Memory B cell (primary cell): Measurements from ENCODE around the gene PTCD3.
A peak's percentile ranks its signal among the peaks of the same experiment; 100 is the strongest.

Experiments
- ATAC-seq: fragments of 150-1000 bp; cut with Tn5 transposase; 2 replicates; pipeline ENCODE4 v1.10.0; 2021; ENCODE audit warnings: low read depth, mild to moderate bottlenecking, moderate library complexity
- DNase-seq, 2 donors: peaks; one replicate each; pipeline ENCODE4 v3.0.0; 2022; ENCODE audit warnings: low spot score in 2 of 2
- H3K27ac Mint-ChIP-seq: one replicate; pipeline ENCODE4 v1.8.0; 2022; ENCODE audit warnings: mild to moderate bottlenecking, moderate library complexity, mixed read lengths
- H3K27me3 Mint-ChIP-seq: one replicate; pipeline ENCODE4 v1.8.0; 2022; ENCODE audit warnings: mixed read lengths
- H3K36me3 Mint-ChIP-seq: one replicate; pipeline ENCODE4 v1.8.0; 2022; ENCODE audit warnings: mild to moderate bottlenecking, mixed read lengths
- H3K4me1 Mint-ChIP-seq: one replicate; pipeline ENCODE4 v1.8.0; 2022; ENCODE audit warnings: mixed read lengths
- H3K4me3 Mint-ChIP-seq: one replicate; pipeline ENCODE4 v1.8.0; 2022; ENCODE audit warnings: mild to moderate bottlenecking, moderate library complexity, mixed read lengths
- H3K9me3 Mint-ChIP-seq: one replicate; pipeline ENCODE4 v1.8.0; 2022; ENCODE audit warnings: mixed read lengths

The PTCD3 gene

DNA sequence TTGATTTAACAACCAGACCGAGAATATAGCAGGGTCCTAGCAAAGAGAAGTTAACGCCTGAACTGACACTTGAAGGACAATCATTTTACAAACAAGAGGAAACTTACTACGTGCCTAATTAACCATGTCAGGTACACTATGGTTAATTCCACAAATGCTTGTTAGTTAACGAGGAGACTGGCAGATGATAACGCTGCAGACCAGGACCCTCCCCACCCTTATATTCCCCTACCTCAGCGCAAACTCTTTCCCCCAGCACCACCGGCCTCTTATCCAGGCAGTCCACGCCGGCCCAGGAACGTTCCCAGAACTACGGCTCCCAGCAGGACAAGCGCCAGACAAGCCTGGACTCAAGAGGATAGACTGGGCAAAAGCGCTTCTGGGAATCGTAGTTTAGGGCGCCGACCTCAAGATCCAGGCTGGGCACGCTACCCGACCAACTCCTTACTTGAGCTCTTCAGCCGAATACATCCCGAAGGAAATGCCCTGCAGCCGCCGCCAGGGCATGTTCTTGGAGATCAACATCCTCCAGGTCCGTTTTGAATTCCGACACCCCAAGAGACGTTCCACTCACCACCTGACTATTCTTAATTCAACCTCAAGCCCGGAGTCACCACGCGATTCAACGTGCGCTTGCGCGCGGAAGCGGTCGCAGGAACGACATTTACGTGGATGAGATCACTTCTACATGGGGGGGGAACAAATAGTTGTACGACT is 625 bp upstream of the PTCD3 start, which contains the start of gene POLR1A:
Gene POLR1A (minus strand): TSS at position 635 of the 717 bp plus-strand sequence. CDS start 110 bp downstream, at position 525.
- H3K27me3 Mint-ChIP-seq: no peaks in the 10 kb centered on the region
- ATAC-seq: peak; percentile 73
- DNase-seq: peak; percentile 70 to 75
- H3K9me3 Mint-ChIP-seq: no peaks in the 10 kb centered on the region
- peaks cover 19% of the 10 kb centered on the region for H3K36me3 Mint-ChIP-seq
- H3K27ac Mint-ChIP-seq: peak within 1 kb of the TSS; percentile 99
- H3K4me1 Mint-ChIP-seq: peaks cover 37% of the 10 kb centered on the region
- H3K4me3 Mint-ChIP-seq: peak within 1 kb of the TSS; percentile 96

DNA sequence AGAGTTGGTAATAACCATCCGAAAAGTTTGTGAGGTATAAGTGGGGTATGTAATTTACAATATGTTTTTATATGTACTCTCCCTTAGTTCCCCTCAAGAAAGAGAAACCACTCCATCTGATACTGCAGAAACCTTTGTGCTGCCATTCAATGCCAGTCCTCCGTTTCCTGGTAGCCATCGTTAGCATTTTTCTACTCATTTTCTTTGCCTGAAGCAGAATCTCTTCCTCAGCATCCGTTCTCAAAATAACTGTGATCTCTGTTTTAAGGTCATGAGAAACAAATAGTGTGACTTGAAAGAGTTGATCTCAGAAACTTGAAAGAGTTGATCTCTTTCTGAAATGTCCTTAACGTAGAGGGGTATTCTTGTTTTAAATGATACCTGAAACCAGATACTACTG is 996 bp downstream of the PTCD3 start:
- no peaks in the 10 kb centered on the region for H3K9me3 Mint-ChIP-seq
- peaks cover 20% of the 10 kb centered on the region for H3K36me3 Mint-ChIP-seq
- no peaks in the 10 kb centered on the region for H3K27me3 Mint-ChIP-seq
- DNase-seq: no peak
- no peak for ATAC-seq
- H3K4me1 Mint-ChIP-seq: peaks cover 38% of the 10 kb centered on the region
- H3K4me3 Mint-ChIP-seq: peak overlapping the region; percentile 96
- H3K27ac Mint-ChIP-seq: peak overlapping the region; percentile 99

DNA sequence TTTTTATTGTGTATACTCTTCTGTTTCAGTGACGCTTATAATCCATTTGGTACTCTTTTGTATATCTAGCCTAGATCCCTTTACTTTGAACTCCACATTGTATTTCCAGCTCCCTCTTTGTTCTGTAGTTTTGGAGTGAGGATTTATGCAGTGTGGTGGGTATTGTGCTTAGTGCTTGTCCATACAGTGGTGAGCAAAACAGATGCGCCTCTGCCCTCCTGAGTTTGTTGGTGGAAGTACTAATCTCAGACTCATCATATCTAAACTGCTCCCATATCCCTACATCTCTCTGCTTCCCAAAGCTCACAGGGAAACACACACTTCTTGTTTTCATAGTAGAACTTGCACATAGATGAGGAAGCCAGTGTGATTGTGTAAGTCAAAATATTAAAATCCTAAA is 12.1 kb downstream of the PTCD3 start:
- ATAC-seq (no peak), DNase-seq (no peak)
- Mint-ChIP-seq H3K27ac (no peak overlapping the region), H3K27me3 (no peaks in the 10 kb centered on the region), H3K9me3 (no peaks in the 10 kb centered on the region), H3K36me3 (peaks cover 34% of the 10 kb centered on the region), H3K4me3 (no peak overlapping the region), H3K4me1 (peaks cover 2% of the 10 kb centered on the region)

DNA sequence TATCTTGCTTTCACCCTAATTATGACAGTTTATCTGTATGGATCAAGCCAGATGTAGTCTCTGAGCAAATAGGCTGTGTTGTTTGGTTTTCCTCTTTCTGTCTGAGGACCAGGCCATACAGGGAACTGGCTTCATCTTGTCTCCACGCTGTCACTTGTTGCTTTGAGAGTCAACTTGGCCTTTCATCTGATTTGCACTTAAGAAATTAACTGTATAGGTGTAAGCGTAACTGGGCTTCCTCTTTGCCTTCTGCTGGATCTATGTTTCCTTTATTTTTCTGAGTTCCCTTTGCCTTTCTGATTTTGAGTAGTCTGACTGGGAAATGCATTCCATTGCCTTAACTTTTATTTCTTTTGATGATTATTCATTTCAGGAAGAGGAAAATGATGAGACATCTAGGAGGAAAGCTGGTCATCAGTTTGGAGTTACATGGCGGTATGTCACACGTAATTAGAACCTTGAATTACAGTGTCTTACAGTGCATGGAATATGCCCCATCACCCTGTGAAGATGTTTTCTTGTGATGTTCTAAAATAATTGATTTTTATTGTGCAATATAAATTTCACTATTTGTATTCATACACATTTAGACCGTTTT is 17.4 kb downstream of the PTCD3 start:
- Mint-ChIP-seq H3K36me3 (peaks cover 36% of the 10 kb centered on the region), H3K27me3 (no peaks in the 10 kb centered on the region), H3K4me1 (no peaks in the 10 kb centered on the region), H3K9me3 (no peaks in the 10 kb centered on the region), H3K27ac (no peak overlapping the region), H3K4me3 (no peak overlapping the region)
- DNase-seq (no peak), ATAC-seq (no peak)

DNA sequence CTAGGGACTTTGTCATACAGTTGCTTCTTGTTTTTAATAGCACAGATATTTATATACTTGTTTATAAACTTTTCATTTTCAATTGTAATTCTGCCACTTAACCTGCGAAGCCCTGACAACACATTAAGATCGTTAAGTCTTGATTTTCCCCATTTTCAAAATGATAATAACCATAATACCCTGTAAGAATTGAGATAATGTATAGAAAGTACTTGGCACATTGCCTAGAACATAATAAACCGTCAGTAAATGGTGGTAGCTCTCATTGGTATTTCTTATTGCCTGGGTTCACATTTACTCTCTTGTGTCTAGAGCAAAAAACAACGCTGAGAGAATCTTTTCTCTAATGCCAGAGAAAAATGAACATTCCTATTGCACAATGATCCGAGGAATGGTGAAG is 18.6 kb downstream of the PTCD3 start:
- H3K27me3 Mint-ChIP-seq: no peaks in the 10 kb centered on the region
- DNase-seq (no peak), ATAC-seq (no peak)
- no peaks in the 10 kb centered on the region for H3K9me3 Mint-ChIP-seq
- peaks cover 32% of the 10 kb centered on the region for H3K36me3 Mint-ChIP-seq
- H3K4me1 Mint-ChIP-seq: peaks cover 7% of the 10 kb centered on the region
- H3K4me3 Mint-ChIP-seq: no peak overlapping the region
- H3K27ac Mint-ChIP-seq: no peak overlapping the region

DNA sequence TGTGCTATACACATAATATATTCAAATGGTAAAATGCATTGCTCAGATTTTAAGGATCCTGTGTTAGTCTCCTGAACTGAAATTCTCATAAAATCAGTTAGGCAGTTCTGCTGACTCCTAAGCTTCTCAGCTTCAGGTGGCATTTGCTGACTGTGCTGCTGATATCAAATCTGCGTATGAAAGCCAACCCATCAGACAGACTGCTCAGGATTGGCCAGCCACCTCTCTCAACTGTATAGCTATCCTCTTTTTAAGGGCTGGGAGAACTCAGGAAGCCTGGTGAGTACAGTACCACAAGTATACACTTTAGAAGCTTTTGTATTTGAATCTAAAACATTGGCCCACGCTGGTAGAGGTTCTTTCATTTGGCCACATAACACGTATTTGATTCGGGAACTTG is 28.7 kb downstream of the PTCD3 start:
- DNase-seq: no peak
- Mint-ChIP-seq H3K27me3 (no peaks in the 10 kb centered on the region), H3K27ac (no peak overlapping the region), H3K36me3 (peaks cover 41% of the 10 kb centered on the region), H3K4me3 (no peak overlapping the region), H3K4me1 (peaks cover 3% of the 10 kb centered on the region), H3K9me3 (no peaks in the 10 kb centered on the region)
- no peak for ATAC-seq

DNA sequence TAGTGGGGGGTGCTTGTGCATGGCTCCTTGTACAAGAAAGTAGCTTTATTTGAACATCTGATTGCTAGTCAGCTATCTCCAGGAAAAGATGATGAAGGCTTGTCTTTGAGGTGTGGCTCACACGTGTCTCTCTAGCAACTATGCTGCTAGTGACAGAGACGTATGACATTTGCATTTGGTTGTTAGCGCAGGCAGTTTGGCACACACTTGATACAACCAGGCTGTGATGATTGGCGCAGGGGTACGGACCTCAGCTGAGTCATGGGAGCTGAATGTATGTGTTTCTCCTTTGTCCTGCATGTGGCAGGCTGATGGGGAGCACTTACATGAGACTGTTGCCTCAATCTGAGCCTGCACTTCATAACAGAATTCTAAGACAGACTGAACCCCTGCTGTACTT is 29.6 kb downstream of the PTCD3 start:
- ATAC-seq: no peak

DNA sequence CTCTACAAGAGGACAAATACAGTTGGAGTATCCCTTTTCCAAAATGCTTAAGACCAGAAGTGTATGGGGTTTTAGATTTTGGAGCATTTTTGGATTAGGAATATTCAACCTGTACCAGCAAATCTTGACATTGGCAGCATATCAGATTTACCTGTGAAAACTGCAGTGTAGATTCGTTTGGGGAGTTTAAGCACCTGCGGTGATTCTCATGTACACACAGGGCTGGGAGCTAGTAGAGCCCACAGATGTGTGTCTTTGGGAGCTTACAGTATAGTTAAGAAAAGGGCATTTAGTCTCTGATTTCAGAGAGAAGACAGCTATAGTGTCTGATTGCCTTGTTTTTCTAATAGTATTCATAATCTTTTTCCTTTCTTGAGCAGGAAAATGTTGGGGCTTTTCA is 30.1 kb downstream of the PTCD3 start:
- DNase-seq (no peak), ATAC-seq (no peak)
- no peaks in the 10 kb centered on the region for H3K4me1 Mint-ChIP-seq
- peaks cover 36% of the 10 kb centered on the region for H3K36me3 Mint-ChIP-seq
- H3K27me3 Mint-ChIP-seq: no peaks in the 10 kb centered on the region
- H3K4me3 Mint-ChIP-seq: no peak overlapping the region
- peak overlapping the region; percentile 47 for H3K27ac Mint-ChIP-seq
- no peaks in the 10 kb centered on the region for H3K9me3 Mint-ChIP-seq

More for the DNA sequence above, 29.6 kb downstream of the PTCD3 start:
- Mint-ChIP-seq H3K27me3 (no peaks in the 10 kb centered on the region), H3K9me3 (no peaks in the 10 kb centered on the region), H3K4me3 (no peak overlapping the region), H3K36me3 (peaks cover 38% of the 10 kb centered on the region), H3K27ac (peak overlapping the region; percentile 47), H3K4me1 (no peaks in the 10 kb centered on the region)
- no peak for DNase-seq

DNA sequence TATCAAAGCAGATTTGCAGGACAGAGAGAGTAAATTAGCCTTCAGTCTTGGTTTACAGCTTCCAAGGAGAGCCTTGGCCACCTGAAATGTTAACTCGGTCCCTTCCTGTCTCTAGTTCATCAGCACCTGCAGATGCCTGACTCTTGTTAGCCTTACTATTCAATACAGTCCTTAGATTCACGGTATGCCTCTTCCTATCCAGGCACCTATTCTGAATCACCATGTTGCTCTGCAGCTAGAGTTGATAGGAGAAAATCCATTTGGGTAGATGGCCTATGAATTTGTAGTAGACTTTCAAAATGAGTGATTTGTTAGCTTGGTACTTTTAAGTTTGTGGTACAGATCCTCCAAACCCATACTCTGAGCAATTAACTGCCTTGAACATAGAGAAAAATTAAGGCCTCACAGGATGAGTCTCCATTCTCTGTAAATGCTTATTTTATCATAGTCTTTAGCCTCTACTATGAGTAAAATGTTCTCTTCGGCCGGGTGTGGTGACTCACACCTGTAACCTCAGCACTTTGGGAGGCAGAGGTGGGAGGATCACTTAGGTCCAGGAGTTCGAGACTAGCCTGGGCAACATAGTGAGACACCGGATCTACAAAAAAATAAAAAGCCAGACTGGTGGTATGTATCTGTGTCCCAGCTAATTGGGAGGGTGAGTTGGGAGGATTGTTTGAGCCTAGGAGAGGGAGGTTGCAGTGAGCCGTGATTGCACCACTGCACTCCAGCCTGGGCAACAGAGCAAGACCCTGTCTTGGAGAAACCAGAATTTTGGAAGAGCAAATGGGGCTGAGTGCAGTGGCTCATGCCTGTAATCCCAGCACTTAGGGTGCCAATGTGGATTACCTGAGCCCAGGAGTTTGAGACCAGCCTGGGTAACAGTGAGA is 32.9 kb downstream of the PTCD3 start:
- Mint-ChIP-seq H3K4me3 (no peak overlapping the region), H3K27ac (peak overlapping the region; percentile 80), H3K9me3 (no peaks in the 10 kb centered on the region), H3K27me3 (no peaks in the 10 kb centered on the region), H3K4me1 (no peaks in the 10 kb centered on the region), H3K36me3 (peaks cover 24% of the 10 kb centered on the region)
- no peak for DNase-seq
- ATAC-seq: no peak

DNA sequence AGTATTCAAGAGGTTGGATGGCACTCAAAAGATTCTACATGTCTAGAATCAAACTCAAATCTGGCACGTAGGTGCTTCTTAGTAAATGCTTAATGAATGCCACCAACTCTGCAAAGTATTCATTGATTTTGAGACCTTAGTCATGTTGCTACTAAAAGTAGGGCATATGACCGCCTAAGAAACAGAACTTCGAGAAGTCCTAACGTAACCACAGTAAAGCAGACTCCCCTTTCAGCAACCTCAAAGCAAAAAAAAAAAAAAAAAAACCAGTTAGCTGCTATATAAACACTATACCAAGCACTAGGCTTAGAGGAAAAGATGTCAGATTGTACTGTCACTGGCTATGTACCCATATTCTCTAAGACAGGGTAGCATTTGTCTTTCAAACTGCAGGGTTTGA is 33.9 kb downstream of the PTCD3 start:
- H3K9me3 Mint-ChIP-seq: no peaks in the 10 kb centered on the region
- H3K4me1 Mint-ChIP-seq: no peaks in the 10 kb centered on the region
- no peak for ATAC-seq
- no peak for DNase-seq
- peaks cover 26% of the 10 kb centered on the region for H3K36me3 Mint-ChIP-seq
- no peaks in the 10 kb centered on the region for H3K27me3 Mint-ChIP-seq
- no peak overlapping the region for H3K4me3 Mint-ChIP-seq
- no peak overlapping the region for H3K27ac Mint-ChIP-seq

DNA sequence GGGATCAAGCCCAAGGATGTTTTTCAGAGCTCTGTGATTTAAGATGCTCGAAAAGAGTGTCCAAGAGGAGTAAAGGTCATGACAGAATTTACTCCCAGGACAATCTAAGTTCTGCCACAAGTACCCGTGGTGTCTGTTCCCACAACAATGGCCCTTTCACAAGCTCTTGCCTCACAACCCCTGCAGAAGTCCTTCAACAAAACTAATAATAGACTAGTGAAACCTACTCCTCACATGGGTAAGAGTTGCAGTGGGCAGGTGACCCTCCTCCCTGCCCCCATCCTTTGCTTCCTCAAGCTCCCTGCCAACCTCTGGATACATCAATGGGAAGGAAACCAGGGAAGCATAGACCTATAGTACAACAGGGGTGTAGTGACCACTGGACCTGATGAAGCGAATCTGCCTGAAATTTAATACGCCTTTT is 34.9 kb downstream of the PTCD3 start:
- DNase-seq: no peak
- no peaks in the 10 kb centered on the region for H3K4me1 Mint-ChIP-seq
- peaks cover 28% of the 10 kb centered on the region for H3K36me3 Mint-ChIP-seq
- no peak for ATAC-seq
- no peaks in the 10 kb centered on the region for H3K27me3 Mint-ChIP-seq
- no peaks in the 10 kb centered on the region for H3K9me3 Mint-ChIP-seq
- H3K27ac Mint-ChIP-seq: peak overlapping the region; percentile 38
- H3K4me3 Mint-ChIP-seq: no peak overlapping the region

DNA sequence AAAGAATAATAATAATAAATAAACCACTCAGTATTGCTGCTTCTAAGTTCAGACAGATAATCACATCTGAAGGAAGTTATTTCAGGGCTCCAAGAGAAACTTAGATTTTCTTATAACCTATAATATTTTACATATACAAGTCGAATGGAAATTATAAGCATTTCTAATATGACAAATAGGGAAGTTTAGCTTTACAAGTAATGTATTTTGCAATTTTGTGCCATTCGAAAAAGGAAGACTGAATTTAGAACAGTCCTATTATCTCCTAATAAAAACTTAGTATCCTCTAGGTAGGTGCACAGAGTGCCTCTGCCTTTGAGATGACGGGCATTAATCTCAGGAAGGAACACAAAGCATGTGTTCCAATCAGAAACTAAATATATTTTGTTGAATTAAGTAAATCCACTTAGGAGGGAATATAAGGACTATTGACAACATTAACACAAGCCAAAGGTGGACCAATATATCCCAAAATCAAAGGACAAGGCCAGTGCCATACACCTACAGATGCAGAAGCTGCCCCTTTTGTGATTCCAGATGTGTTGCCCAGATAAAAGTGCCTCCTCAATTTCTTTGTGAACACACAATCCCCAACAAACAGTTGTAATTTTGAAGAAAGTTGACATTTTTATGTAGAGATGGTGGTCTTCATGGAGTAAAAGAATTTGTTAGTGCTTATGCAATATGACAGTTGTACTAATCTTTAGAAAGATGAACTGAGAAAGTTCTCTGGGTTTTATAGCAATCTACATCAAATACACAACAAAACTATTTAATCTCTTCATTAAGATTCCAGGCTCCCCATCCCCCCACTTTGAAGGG is 36.6 kb downstream of the PTCD3 start:
- H3K4me3 Mint-ChIP-seq: no peak overlapping the region
- no peaks in the 10 kb centered on the region for H3K4me1 Mint-ChIP-seq
- H3K9me3 Mint-ChIP-seq: no peaks in the 10 kb centered on the region
- no peak for DNase-seq
- no peak for ATAC-seq
- H3K27me3 Mint-ChIP-seq: no peaks in the 10 kb centered on the region
- H3K36me3 Mint-ChIP-seq: peaks cover 27% of the 10 kb centered on the region
- no peak overlapping the region for H3K27ac Mint-ChIP-seq

DNA sequence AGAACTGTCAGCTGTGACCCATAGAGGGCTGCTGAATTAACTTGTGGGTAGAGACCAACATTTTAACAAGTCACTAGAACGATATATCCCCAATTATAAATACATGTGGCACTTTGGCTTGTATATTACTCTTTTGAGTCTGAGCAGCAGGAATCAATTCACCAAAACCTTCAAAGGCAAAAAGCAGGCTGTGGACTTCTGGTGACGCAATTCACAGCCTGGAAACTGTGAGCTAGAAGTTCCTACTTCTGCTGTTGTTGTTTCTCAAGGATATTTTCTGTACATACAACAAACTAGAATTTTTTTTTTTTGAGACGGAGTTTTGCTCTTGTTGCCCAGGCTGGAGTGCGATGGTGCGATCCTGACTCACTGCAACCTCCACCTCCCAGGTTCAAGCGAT is 37.3 kb downstream of the PTCD3 start:
- no peaks in the 10 kb centered on the region for H3K9me3 Mint-ChIP-seq
- DNase-seq (no peak), ATAC-seq (no peak)
- no peak overlapping the region for H3K4me3 Mint-ChIP-seq
- no peak overlapping the region for H3K27ac Mint-ChIP-seq
- peaks cover 26% of the 10 kb centered on the region for H3K36me3 Mint-ChIP-seq
- H3K27me3 Mint-ChIP-seq: no peaks in the 10 kb centered on the region
- H3K4me1 Mint-ChIP-seq: no peaks in the 10 kb centered on the region
